DMS53 (cell line): Measurements from ENCODE around the gene RAMP1.
A peak's percentile ranks its signal among the peaks of the same experiment; 100 is the strongest.

Source experiments
- DNase-seq: peaks from one replicate; lab custom pipeline; 2025; lab: John Stamatoyannopoulos, UW

RAMP1 gene

DNA sequence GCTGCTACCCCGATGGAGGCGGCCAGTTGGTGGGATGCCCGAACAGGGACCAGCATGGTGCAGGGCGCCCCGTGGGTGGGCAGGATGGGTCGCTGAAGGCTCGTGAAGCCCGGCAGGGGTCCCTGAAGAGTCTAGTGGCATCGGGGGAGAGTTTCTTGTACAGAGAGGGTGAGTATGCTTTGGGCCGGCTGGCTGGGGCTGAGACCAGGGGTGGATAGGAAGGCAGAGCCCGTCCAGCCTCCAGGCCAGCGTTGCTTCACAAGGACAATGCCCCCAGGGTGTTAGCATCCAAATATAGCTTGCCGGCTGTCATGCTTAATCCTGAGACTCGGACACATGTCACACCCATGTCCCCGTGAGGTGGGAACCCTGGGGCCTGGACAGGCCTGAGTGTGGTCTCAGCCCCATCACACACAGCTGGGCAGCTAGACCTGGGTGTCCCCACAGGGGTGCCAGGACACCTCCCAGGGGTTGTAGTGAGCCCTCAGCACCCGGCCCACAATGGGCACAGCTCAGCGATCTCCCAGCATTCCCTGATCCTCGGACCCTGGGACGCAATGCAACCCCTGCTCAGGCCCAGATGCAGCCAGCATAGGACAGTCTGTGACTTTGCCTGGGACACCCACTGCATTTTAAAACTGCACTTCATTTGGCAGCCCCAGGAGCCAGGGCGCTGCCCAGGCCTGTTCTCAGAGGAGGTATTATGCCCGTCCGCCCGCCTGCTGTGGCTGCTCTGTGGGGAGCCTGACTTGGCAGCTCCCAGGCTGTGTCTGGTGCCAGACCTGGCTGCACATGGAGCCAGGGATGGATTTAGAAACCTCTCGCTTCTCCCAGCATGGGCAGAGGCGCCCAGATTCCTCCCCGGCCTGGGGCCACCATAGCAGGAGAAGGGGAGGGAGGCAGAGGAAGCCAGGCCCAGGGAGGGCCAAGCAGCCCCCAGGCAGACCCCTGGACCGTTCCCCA lies 36.4 kb downstream of the RAMP1 start:
- DNase-seq = no peak

DNA sequence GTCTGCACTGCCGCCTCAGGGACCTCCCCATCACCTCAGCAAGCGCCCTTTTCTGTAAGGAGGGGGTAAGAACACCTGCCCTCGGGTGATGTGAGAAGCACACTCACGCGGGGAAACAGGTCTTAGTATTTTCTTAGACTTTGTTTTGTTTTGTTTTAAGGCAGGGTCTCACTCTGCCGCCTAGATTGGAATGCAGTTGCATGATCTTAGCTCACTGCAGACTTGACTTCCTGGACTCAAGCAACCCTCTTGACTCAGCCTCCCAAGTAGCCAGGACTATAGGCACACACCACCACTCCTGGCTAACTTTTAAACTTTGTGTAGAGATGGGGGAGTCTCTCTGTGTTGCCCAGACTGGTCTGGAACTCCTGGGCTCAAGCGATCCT lies 37.1 kb downstream of the RAMP1 start:
- DNase-seq = no peak

DNA sequence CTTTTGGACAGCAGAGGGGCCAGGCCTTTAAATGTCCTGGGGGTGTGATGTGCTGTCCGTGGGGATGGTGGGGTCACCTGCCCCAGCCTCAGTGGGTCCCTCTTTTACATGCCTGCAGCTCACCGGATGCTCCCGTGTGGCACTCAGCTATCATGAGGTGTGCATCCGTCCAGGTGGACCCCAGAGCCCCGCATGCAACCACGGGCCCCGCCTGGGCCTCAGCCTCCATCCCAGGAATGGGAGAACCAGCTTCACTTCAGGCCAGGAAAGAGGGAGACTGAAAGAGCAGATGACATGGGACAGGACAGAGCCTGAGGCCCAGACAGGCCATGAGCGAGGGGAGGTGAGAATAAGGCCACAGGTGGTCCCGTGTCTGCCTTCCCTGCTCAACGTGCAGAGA lies 37.5 kb downstream of the RAMP1 start:
- no peak for DNase-seq

DNA sequence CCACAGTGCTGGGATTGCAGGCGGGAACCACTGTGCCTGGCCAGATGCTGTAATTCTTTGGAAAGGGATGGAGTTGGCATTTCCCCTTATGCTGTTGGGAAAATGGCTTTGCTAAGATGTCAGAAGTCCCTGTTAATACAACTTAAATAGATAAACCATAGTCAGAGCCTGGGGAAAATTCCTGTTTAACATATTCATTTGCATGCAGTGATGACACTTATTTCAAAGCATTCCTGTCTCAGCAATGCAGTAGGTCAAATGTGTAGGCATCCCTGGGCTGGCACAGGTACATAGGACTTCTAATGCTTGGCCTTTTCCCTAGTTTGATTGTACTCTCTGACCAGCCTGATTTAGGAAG lies 38.6 kb downstream of the RAMP1 start:
- DNase-seq = no peak

DNA sequence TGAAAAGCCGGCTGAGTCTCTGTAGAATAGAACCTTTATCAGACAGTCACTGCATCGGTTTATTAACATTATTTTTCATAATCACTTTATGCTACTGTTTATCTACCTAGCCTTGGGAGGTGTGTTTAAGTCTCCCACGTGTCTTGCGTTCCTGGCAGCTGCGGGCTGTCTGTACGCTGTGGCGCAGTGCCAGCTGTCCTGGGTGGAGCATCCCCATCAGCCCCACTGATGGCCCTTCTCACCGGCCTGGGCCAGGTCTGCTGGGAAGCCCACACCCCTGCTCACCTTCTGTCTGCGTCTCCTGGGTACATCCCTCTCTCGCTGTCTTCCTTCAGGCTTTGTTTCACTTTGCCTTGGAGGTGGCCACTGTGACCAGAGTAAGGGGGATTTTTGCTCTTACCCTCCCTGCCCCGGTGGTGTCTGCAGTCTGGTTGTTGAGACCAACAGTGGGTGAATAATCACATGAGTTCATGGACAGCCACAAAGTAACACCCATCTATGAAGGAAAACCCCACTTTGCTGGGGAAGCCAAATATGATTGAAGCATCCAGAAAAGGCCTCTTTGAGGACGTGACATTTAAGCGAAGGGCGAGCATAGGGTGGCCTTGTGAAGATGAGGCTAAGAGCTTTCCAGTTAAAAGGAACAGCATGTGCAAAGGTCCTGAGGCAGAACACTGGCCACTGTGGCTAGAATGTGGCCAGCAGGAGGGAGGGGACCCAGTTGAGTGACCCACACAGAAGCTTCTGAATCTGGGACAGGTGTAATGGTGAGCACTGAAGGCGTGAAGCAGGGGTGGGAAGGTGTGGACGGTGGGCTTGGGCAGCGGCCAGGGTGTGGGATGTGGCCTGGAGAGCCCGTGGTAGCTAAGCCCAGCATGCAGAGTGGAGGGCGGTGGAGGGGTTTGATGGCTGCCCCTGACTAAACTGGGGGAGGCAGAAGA lies 41.7 kb downstream of the RAMP1 start:
- DNase-seq = peak; percentile 44

DNA sequence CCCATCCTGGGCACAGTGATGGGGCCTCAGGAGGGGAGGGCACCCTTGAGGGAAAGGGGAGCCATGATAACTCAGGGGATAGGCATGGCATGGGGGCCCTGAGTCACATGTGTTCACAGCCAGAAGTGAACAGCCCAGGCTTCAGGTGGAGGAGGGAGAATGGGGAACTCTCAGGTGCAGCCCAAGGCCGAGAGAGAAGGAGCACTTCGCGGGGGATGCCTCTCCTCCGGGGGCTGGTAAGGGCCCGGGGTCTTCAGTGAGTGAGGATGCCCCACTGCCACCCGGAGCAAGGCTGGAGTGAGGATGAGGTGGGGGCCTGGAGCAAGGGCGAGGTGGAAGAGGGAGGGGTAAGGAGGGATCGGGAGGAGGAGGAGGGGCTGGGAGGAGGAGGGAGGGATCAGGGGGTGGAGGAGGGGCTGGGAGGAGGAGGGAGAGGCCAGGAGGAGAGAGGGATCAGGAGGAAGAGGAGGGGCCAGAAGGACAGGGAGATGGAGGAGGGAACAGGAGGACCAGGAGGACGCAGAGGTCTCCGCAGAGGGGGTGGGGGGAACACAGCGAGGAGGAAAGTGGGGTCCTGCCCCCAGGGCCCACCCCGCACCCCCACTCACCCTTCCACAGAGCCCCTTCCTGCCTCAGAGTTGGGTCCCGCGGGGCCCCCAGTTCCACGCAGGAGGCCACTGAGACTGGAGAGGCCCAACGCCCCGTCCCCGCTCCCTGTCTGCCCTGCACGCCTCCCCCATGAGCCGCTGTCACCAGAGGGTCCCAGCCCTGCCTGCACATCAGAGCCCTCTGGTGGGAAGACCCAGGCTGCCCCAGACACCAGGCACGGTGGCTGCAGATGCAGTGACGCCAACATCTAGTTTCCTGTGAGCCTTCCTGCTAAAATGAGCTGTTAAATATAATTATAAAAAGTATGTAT lies 42.8 kb downstream of the RAMP1 start:
- no peak for DNase-seq

DNA sequence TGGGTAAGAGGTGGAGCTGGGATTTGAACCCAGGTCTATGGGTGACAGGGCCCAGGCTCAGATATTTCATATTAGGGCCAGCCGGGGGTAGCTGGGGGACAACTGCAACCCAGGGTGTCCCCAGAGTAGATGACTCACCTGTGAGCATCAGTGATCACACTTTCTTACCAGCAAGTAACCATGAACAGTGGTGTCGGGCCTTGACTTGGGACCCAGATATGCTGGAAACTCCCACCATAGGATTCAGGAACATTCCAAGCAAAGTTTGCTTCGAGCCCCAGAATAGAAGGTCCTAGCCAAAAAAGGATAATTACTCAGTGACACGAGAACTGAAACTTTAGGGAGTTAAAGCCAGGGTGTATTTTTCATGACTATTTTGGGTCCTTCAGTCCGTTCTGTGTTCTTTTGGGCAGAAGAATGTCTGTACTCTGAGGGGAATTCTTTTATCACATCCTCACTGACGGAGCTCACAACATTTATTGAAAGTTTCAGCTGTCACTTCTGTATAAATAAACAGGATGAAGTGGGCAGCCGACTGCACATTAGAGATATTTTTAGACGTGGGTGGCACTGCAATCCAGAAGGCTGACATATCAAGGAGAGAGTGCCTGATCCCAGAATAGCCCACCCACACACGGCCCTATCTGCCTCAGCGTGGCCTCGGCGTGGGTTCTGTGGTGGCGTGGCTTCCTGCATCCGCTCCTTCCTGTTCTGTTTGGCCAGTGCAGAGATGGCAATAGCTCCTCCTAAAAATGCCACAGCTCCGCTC lies 45.6 kb downstream of the RAMP1 start:
- no peak for DNase-seq

DNA sequence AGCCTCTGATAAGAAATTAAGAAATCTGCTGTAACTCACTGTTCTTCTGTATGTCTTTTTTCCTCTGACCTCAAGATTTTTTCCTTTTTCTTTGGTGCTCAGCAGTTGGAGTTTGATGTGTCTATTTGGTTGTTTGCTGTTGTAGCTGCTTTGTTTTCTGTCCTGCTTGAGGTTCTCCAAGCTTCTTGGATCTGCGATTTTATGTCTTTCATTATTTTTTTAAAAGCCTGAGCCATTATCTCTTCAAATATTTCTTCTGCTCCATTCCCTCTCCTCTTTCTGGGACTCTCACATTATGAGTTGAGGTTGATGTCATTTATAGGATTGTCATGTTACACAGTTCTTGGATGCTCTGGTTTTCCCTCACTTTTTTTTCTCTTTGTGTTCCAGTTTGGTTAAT lies 47.7 kb downstream of the RAMP1 start:
- no peak for DNase-seq

DNA sequence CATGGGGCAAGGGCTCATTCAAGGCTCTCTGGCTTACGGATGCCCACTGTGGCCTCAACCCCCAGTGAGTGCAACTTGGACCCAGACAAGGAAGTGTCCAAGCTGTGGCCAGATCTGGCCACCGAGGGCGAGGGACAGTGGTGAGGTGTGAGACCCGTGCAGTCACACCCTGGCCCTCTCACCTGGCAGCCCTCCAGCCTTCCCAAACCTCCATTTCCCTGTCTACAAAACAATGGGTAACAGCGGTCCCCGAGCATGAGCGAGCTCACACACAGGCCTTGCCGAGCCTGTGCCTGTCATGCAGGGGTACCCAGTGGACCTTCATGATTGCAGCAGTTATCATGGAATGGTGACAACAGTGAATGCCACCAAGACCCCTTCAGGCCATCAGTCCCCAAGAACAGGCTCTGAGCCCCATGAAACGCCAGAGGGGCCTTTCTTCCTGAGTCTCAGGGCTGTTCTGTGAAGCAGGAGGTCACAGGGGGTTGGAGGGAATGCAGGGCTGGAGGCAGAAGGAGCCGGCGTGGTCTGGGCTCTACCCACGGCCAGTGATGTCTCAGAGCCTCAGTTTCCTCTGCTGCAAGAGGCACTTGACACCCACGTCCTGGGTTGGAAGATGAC lies 49.8 kb downstream of the RAMP1 start:
- DNase-seq = no peak

DNA sequence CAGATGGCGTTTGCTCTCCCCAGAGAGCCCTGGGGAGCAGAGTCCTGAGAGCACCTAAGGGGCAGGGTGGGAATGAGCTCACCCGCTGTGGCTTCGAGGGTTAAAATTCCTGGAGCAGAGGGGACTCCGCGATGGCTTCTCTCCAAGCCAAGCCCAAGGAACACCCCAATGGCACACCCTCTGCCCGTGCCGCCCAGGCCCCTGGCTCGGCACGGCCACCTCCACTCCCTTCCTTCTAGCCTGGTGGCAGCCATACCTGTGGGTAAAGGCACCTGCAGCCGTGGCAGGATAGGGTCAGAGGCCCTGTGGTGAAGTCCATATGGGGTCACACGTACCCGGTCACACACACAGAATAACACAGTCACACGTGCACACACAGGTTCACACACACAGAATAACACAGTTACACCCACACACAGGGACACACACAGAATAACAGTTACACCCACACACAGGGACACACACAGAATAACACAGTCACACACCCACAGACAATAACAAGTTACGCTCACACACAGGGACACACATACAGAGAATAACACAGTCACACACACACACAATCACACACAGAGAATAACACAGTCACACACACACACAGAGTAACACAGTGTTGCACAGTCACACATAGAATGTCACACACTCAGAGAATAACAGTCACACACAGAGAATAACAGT lies 50.5 kb downstream of the RAMP1 start:
- no peak for DNase-seq

DNA sequence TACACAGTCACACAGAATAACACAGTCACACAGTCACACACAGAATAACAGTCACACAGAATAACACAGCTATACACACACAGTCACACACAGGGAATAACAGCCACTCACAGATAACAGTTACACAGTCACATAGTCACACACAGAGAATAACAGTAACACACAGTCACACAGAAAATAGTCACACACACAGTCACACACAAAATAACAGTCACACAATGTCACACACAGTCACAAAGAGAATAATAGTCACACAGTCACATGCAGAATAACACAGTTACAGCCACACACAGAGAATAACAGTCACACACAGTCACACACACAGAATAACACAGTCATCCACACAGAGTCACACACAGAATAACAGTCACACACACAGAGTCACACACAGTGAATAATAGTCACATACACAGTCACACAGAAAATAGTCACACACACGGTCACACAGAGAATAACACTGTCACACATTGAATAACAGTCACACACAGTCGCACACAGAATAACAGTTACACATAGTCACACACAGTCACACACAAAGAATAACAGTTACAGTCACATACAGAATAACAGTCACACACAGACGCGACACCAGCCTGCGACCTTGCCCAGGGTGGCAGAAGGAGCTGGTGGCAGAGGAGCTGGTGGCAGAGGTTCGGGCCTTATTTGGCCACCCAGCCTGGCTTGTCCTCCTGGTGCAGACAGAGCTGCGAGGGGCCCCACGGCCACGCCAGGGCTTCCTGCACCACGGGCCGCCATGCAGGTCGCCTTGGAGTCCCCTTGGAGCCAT lies 51.3 kb downstream of the RAMP1 start:
- DNase-seq = no peak

DNA sequence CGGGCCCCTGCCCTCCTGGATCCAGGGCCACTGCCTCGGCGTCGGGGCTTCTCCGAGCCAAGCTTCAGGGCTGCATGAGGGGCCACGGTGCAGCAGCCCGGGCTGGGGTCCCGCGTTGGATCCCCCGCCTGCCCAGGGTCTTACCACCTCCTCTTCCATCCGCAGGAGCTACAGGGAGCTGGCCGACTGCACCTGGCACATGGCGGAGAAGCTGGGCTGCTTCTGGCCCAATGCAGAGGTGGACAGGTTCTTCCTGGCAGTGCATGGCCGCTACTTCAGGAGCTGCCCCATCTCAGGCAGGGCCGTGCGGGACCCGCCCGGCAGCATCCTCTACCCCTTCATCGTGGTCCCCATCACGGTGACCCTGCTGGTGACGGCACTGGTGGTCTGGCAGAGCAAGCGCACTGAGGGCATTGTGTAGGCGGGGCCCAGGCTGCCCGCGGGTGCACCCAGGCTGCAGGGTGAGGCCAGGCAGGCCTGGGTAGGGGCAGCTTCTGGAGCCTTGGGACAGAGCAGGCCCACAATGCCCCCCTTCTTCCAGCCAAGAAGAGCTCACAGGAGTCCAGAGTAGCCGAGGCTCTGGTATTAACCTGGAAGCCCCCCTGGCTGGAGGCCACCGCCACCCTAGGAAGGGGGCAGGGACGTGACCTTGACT lies 52.1 kb downstream of the RAMP1 start:
- DNase-seq = no peak

DNA sequence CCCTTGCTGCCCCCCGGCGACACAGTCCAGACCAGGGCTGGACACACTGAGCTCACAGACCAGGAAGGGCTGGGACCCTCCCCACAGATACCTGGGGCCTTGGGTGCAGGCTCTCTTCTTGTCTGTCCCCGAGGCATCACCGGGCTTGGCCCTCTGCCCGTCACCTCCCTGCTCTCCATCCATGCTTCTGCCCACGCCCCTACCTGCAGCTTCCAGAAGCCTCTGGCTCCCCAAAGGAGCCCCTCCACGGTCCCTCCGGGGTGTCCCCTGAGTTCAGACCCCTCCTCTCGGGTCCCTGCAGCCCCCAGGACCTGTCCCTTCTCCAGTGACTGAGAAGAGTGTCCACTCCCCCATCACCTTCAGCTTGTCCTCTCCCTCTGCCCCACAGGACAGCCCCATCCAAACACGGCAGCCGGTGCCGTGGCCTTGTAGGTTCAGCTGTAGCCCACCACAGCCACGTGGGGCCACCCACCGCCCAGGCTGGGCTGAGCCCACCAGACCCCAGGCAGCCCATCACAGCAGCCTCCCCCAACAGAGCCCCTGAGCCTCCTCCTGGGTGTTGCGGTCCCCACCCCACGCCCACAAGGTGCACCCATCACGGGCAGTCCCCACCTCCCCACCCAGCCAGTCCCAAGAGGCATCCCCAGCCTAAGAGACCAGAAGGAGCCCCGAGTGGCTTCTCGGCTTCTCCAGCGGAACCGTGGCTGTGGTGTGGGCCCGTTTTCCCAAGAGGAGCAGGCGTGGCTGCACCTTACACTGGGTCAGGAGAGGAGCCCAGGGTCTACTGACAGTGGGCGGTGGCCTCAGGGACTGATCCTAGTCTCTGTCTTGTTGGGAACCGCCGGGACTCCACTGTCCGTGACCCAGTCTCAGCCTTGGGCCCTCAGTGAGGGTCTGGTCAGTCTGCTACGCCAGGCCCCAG lies 53.1 kb downstream of the RAMP1 start:
- no peak for DNase-seq

DNA sequence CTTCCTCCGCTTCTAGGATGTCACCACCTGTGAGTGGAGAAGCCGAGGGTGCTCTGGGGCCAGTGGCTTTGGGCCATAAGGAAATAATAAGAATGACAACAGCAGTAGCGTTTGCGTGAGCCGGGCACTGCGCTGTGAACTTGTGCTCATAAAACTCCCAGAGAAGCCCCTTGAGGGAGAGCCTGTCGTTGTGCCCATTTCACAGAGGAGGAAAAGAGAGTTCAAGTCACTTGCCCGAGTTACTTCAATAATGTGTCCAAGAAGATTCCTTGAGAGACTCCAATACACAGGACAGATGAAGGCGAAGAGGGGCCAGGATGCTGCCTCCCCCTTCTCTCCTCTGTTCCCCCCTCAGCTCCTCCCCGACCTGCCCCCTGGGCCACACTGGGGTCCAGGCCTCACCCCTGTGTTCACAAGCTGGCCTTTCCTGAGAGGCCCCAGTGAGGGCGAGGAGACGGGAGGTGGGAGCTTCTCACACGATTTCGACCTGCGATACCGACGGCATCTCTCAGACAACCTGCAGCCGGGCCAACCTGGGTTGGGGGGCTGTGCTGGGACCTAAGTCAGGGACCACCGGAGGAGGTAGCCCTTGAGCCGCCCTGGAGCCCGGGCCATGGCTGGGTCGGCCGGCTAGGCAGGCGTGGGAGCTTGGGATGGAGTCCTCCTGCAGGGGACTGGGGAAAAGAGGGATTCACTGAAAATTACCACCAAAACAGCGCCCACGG lies 53.9 kb downstream of the RAMP1 start:
- no peak for DNase-seq

DNA sequence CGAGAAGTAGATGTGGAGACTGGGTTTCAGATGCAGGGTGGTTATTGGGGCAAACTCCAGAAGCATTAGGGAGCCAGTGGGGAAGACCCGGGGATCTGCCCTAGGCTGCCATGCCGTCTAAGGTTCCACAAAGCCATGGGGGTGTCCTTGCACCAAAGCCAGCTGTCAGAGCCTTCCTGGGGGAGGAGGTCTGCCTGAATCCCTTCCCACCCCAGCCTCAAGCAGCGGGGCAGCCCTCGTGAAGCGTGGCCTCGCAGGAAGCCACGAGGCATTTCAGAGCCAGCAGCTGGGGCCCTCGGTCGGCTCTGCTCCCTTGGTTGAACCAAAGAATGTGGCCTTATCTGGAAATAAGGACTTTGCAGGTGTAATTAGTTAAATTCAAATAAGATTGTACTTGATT lies 56.2 kb downstream of the RAMP1 start:
- DNase-seq = no peak

DNA sequence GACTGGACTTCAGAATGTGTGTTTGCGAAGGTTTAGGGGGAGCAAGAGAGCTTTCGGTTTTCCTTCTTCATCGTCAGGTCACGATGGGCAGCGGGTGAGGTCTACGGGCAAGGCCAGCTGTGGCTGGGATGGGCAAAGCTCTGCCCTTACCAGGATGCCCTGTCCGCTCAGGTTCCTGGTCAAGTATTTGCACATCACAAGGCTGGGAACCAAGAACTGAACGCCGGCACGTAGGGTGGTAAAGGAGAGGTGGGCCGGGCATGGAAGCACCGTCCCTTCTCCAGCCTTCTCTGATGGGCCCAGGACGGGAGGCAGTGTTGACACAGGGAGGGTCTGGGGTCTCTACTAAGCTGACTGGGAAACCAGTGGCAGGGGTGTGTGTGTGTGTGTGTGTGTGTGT lies 56.9 kb downstream of the RAMP1 start:
- DNase-seq = no peak
